ENCODE results near the gene METTL8.
A peak's percentile ranks its signal among the peaks of the same experiment; 100 is the strongest.

METTL8 gene

GRCh38 chr2:171307560-171307959, 126.2 kb downstream of the METTL8 start:
- in situ Hi-C loops (cut with HindIII; ENCODE audit: low pct_ligation_motif_present, low sequenced_read_pairs): no loop called here

GRCh38 chr2:171297956-171298355, 135.8 kb downstream of the METTL8 start:
- Histone ChIP-seq H3K27ac (no peak overlapping the region), H3K27me3 (replicated peaks) (no peaks in the 10 kb centered on the region), H3K36me3 (replicated peaks) (no peaks in the 10 kb centered on the region), H3K4me3 (ENCODE audit: low read depth, low read length) (no peak overlapping the region)
- peak; percentile 7 for DNase-seq
- TF ChIP-seq CTCF (IDR thresholded peaks at IDR 0.05; ENCODE audit: low read depth, low read length, missing control alignments): no peak
- in situ Hi-C loops (cut with HindIII; ENCODE audit: low pct_ligation_motif_present, low sequenced_read_pairs): no loop called here

More at GRCh38 chr2:171307560-171307959, 126.2 kb downstream of the METTL8 start:
- no peak overlapping the region for H3K27ac ChIP-seq
- TF ChIP-seq CTCF (IDR thresholded peaks at IDR 0.05; ENCODE audit: low read depth, low read length, missing control alignments): no peak
- H3K27me3 ChIP-seq (replicated peaks): no peaks in the 10 kb centered on the region
- no peaks in the 10 kb centered on the region for H3K36me3 ChIP-seq (replicated peaks)
- no peak overlapping the region for H3K4me3 ChIP-seq (ENCODE audit: low read depth, low read length)
- DNase-seq: no peak

- no peaks in the 10 kb centered on the region for H3K27me3 ChIP-seq (replicated peaks)
- no peak for DNase-seq
- TF ChIP-seq CTCF (IDR thresholded peaks at IDR 0.05; ENCODE audit: low read depth, low read length, missing control alignments): no peak
- no peak overlapping the region for H3K4me3 ChIP-seq (ENCODE audit: low read depth, low read length)
- in situ Hi-C loops (cut with HindIII; ENCODE audit: low pct_ligation_motif_present, low sequenced_read_pairs): no loop called here
- H3K36me3 ChIP-seq (replicated peaks): no peaks in the 10 kb centered on the region
- no peak overlapping the region for H3K27ac ChIP-seq
These were observed 139.2 kb downstream of the METTL8 start for GRCh38 chr2:171294608-171295007.

- no peak for TF ChIP-seq CTCF (IDR thresholded peaks at IDR 0.05; ENCODE audit: low read depth, low read length, missing control alignments)
- H3K27me3 ChIP-seq (replicated peaks): no peaks in the 10 kb centered on the region
- H3K27ac ChIP-seq: no peak overlapping the region
- no peaks in the 10 kb centered on the region for H3K36me3 ChIP-seq (replicated peaks)
- DNase-seq: no peak
- in situ Hi-C loops (cut with HindIII; ENCODE audit: low pct_ligation_motif_present, low sequenced_read_pairs): no loop called here
- H3K4me3 ChIP-seq (ENCODE audit: low read depth, low read length): no peak overlapping the region
These were observed 140.1 kb downstream of the METTL8 start for GRCh38 chr2:171293661-171294060.

- Histone ChIP-seq H3K4me3 (ENCODE audit: low read depth, low read length) (no peak overlapping the region), H3K27ac (no peak overlapping the region), H3K36me3 (replicated peaks) (no peaks in the 10 kb centered on the region), H3K27me3 (replicated peaks) (no peaks in the 10 kb centered on the region)
- no peak for DNase-seq
- TF ChIP-seq CTCF (IDR thresholded peaks at IDR 0.05; ENCODE audit: low read depth, low read length, missing control alignments): no peak
- in situ Hi-C loops (cut with HindIII; ENCODE audit: low pct_ligation_motif_present, low sequenced_read_pairs): no loop called here
These were observed 143.8 kb downstream of the METTL8 start for GRCh38 chr2:171289991-171290390.

- in situ Hi-C loops (cut with HindIII; ENCODE audit: low pct_ligation_motif_present, low sequenced_read_pairs): no loop called here
- Histone ChIP-seq H3K27ac (no peak overlapping the region), H3K27me3 (replicated peaks) (no peaks in the 10 kb centered on the region), H3K4me3 (ENCODE audit: low read depth, low read length) (no peak overlapping the region), H3K36me3 (replicated peaks) (no peaks in the 10 kb centered on the region)
- no peak for TF ChIP-seq CTCF (IDR thresholded peaks at IDR 0.05; ENCODE audit: low read depth, low read length, missing control alignments)
- DNase-seq: no peak
These were observed 144.5 kb downstream of the METTL8 start for GRCh38 chr2:171289316-171289715.
